ENCODE results near the gene RGS2.

RGS2 gene

GRCh38 chr1:192808518-192809306, at the start of gene RGS2:
RGS2 (plus strand) TSS chr1:192809039; CDS start chr1:192809072, 33 bp downstream.
- DNase-seq: peak; percentile 85

GRCh38 chr1:192759104-192759503, 49.7 kb upstream of the RGS2 start:
- no peak for DNase-seq

GRCh38 chr1:192762265-192762664, 46.6 kb upstream of the RGS2 start:
- DNase-seq: no peak

- DNase-seq: no peak
These were observed 45.6 kb upstream of the RGS2 start for GRCh38 chr1:192763243-192763642.

- no peak for DNase-seq
These were observed 45.1 kb upstream of the RGS2 start for GRCh38 chr1:192763756-192764155.

GRCh38 chr1:192764675-192765074, 44.2 kb upstream of the RGS2 start:
- DNase-seq: no peak

GRCh38 chr1:192766009-192766625, 42.7 kb upstream of the RGS2 start:
- no peak for DNase-seq

GRCh38 chr1:192766876-192767275, 42.0 kb upstream of the RGS2 start:
- no peak for DNase-seq

- DNase-seq: no peak
These were observed 41.0 kb upstream of the RGS2 start for GRCh38 chr1:192767798-192768197.

- DNase-seq: no peak
These were observed 40.4 kb upstream of the RGS2 start for GRCh38 chr1:192768463-192768862.

- DNase-seq: no peak
These were observed 37.5 kb upstream of the RGS2 start for GRCh38 chr1:192771341-192771740.

GRCh38 chr1:192775631-192776030, 33.2 kb upstream of the RGS2 start:
- no peak for DNase-seq

GRCh38 chr1:192776206-192776605, 32.6 kb upstream of the RGS2 start:
- DNase-seq: no peak

- DNase-seq: no peak
These were observed 31.8 kb upstream of the RGS2 start for GRCh38 chr1:192776998-192777397.

GRCh38 chr1:192783791-192784190, 25.0 kb upstream of the RGS2 start:
- DNase-seq: no peak

- DNase-seq: no peak
These were observed 24.4 kb upstream of the RGS2 start for GRCh38 chr1:192784397-192784796.

- DNase-seq: no peak
These were observed 22.3 kb upstream of the RGS2 start for GRCh38 chr1:192786576-192786975.

GRCh38 chr1:192787914-192788585, 20.8 kb upstream of the RGS2 start:
- DNase-seq: no peak

- no peak for DNase-seq
These were observed 19.0 kb upstream of the RGS2 start for GRCh38 chr1:192789871-192790270.

- DNase-seq: no peak
These were observed 16.2 kb upstream of the RGS2 start for GRCh38 chr1:192792628-192793027.

- no peak for DNase-seq
These were observed 14.7 kb upstream of the RGS2 start for GRCh38 chr1:192793983-192794767.

GRCh38 chr1:192794768-192795035, 14.1 kb upstream of the RGS2 start:
- no peak for DNase-seq

- DNase-seq: no peak
These were observed 12.8 kb upstream of the RGS2 start for GRCh38 chr1:192795916-192796618.
